GM19328 (cell line): ENCODE results near the gene SLC8B1.

Experiments
- ATAC-seq: cut with Tn5 transposase; IDR thresholded peaks from one replicate; pipeline ENCODE4 v1.9.1; 2021; ENCODE audit warnings: mild to moderate bottlenecking, moderate library complexity; ENCODE audit not compliant: unreplicated experiment

SLC8B1 gene

DNA sequence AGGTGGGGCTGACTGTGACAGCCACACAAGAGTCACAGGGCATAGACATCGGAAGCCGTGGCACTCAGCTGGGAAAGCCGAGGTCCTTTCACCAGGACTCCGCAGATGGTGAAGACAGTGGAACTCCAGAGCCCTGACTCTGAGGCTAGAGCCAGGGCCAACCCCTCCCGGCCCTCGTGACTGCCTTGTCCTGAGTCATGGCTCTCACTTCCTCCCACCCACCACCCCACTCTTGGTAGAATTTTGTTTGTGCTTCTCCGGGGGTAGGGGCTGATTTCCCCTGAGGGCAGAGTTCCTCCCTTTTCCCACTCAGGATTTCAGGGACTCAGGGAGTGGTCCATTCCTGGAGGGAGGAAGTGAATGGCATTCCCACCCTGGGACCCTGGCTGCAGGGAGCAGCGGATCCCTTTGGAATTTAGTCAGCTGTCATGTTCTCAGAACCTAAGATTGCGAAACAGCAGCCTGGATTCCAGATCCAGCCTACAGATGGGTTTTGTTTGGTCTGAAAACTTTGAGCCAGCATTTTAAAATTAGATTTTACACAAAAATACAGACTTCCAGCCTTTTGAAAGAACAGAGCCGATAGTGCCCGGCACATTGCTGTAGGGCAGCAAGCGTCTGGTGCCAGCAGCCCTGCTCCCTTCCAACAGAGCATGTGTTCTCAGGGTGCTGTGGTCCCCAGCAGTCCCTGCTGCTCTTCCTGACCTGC lies 62.9 kb downstream of the SLC8B1 start:
- no peak for ATAC-seq

DNA sequence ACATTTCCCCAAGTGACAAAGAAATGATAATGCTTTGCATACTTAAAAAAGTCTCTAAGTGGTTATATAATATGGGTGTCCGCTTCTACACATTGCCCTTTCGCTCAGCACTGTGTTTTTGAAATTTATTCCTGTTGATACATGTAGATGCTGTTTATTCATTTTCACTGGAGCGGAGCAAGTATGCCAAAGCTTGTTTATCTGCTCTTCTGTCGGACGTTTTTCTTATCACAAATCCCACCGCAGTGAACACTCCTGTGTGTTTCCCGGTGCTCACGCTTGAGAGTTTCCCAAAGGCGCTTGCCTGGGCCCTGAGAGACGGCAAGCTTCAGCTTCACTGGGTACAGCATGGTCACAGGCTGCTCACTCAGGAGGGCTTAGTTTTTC lies 63.5 kb downstream of the SLC8B1 start:
- no peak for ATAC-seq

DNA sequence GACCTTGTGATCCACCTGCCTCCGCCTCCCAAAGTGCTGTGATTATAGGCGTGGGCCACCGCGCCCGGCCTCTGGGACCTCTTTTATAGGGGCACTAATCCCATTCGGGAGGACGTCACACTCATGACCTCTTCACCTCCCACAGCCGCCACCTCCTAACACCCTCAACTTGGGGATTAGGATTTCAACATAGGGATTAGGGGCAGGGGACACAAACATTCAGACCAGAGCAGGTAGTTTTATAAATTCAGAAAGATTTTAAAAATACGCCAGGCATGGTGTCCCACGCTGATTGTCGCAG lies 64.2 kb downstream of the SLC8B1 start:
- no peak for ATAC-seq

DNA sequence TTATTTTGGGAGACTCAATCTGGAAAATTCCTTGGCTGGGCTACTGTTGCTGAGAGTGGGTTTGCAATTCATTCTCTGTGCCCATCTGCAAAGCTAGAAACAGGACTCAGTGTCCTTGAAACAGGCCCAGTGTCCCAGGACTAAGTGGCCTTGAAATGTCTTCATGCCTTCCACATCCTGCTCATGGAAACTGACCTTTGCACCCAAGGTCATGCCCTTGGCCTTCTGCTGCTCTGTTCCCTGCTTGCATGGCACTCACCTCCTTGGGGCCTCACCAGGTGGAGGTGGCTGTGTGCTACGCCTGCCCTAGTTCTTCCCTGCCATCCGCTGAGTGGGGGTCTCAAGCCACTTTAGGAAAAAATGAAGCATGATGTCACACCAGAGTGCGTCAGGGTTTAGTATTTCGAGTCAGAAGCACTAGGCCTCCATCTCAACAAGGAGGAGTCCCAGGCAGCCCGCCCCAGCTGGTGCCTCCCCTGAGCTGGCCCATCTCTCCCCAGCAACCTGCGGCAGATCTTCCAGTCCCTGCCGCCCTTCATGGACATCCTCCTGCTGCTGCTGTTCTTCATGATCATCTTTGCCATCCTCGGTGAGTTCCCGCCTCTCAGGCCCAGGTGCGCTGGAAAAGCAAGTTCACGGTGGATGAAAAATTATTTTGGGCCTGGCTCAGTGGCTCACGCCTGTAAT lies 65.5 kb downstream of the SLC8B1 start:
- no peak for ATAC-seq

DNA sequence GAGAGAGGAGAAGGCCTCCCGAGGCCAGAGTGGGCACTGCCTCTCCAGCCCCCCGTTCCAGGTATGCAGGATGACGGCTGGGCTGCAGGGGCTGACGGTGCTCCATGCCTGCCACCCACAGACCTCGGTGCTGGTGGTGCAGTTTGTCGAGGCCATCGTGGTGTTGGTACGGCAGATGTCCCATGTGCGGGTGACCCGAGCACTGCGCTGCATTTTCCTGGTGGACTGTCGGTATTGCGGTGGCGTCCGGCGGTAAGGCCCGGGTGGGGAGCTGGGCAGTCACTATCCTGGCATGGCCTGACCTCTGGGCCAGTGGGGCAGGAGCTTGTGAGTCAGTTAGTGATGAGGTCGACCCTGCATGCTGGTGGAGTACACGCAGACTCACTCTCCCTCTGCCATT lies 66.3 kb downstream of the SLC8B1 start:
- ATAC-seq, result no peak

DNA sequence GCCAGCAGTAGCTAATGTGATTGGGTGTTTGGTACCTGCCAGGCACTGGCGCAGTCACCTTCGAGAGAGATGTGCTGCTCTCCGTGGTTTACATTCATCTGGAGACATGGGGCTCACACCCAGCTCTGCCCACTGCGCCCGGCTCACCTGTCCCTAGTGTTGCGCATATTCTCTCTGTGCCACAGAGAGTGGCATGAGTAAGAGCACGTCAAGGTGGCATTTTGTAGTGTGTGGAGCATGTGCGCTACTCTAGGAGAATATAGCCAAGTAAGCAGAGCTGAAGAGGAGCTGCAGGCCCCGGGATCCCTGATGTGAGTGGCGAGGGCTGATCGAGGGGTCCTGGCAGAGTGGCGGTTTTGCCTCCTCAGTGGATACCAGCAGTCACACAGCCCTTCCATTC lies 66.8 kb downstream of the SLC8B1 start:
- no peak for ATAC-seq

DNA sequence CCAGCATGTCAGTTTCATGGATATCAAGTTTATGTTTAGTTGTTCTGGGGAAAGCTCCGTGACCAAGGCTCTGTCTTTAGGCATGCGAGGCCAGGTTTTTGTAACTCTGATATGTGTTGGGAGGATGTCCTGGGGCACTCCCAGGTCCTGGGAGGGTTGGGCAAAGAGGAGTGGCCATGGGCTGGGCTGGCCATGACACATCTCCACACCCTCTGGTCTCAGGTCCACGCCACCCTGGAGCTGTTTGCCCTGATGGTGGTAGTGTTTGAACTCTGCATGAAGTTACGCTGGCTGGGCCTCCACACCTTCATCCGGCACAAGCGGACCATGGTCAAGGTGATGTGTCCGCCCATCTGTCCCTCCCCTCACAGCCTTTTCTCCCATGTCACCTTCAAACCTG lies 67.3 kb downstream of the SLC8B1 start:
- no peak for ATAC-seq

DNA sequence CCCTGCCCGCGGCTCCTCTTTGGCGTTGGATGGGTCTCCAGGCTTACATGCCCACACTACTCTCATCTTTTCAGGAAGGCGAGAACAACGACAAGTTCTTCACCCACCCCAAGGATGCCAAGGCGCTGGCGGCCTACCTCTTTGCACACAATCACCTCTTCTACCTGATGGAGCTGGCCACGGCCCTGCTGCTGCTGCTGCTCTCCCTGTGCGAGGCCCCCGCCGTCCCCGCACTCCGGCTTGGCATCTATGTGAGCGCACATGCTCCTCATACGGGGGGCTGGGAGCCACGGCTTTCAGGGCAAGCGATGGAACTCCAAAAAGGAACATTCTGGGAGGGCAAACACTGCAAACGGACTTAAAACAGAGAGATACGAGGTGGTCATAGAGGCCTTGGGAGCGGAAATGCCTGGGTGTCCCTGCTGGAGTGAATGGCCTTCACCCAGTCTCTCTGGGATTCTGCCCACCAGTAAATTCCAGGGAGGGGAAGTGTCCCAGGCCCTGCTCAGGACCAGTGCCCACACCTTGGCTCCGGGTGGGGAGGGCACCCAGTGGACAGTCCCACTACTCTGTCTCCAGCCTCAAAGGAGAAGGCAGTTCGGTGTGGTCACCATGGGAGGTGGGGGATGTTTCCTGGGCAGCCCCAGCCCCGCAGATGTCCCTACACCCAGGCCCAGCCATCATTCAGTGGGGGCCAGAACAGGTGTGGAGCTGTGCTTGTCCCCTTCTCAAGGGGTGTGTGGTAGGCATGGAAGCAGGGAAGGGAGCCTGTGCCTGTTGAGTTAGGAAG lies 68.6 kb downstream of the SLC8B1 start:
- ATAC-seq, result no peak

DNA sequence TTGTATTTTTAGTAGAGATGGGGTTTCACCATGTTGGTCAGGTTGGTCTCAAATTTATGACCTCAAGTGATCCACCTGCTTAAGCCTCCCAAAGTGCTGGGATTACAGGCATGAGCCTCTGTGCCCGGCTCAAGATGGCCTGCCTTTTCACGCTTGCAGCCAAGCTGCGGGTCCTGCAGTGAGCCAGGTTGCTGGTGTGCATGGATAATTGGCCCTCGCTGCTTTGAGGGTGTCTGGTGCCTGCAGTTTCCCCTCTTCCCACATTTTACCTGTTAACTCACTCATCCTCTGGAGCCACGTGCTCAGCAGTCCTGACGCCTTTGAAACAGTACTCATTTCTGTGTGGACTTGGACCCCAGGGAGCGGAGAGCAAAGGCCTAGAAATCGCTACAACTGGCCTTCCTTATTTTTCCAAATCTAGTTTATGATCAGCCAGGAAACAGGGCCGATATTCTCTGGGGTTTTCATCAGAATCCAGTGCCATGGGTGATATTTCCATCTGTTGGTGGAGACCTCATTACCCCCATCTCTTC lies 71.4 kb downstream of the SLC8B1 start:
- no peak for ATAC-seq

DNA sequence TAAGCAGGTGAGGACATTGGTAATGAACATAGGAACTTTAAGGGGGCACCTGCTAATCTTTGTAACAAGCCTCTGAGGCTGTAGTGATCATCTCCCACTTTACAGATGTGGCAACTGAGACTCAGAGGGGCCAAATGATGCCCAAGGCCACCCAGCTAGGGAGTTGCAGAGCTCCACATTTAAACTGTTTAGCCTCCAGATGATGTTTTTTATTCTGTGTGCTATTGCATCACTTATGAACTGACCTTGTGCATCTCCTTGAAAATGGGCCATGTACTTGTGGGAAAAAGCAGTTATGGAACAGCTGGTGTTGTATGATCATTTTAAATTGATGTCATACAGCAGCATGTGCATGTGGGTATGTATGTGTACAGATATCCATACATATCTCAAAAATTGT lies 72.2 kb downstream of the SLC8B1 start:
- ATAC-seq, result no peak

DNA sequence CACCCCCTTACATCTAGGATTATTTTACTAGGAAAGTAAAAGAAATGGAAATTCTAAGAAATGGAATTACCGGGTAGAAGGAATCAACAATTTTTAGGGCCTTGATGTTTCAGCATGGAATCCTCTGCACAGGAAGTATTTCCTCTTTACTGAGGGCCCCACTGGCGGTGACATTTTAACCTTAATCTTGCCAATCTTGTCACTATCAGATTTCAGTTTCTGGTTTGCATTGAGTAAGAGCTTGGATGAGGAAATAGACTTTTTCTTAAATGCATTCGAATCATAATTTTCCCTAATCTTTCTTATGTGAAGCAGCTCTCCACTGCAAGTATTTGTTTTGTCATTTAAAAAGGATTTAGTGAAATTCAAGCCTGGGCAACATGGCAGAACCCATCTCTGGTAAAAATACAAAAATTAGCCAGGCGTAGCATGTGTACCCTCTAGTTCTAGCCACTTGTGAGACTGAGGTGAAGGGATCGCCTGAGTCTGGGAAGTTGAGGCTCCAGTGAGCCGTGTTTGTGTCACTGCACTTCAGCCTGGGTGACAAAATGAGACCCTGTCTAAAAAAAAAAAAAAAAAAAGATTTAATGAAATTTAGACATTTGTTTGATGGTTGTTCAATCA lies 73.0 kb downstream of the SLC8B1 start:
- no peak for ATAC-seq

DNA sequence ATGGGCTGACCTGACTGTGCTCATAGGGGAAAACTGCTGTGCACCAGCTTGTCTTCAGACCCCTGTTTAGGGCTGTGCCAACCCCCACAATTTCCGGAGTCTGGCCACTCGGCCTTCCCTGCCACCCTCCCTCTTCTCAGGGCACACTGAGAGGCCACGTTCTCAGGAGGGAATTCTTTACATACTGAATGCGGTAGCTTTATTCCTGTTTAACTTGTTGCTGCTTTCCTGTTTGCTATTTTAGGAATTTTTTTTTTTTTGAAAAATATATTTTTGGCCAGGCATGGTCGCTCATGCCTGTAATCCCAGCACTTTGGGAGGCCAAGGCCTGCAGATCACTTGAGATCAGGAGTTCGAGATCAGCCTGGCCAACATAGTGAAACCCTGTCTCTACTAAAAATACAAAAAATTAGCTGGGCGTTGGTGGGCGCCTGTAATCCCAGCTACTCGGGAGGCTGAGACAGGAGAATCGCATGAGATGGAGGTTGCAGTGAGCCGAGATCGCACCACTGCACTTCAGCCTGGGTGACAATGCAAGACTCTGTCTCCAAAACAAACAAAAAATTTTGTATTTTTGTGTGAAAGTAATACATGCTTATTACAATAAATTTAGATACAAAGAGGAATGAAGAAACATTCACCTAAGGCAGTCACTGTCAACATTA lies 74.1 kb downstream of the SLC8B1 start:
- ATAC-seq, result no peak

DNA sequence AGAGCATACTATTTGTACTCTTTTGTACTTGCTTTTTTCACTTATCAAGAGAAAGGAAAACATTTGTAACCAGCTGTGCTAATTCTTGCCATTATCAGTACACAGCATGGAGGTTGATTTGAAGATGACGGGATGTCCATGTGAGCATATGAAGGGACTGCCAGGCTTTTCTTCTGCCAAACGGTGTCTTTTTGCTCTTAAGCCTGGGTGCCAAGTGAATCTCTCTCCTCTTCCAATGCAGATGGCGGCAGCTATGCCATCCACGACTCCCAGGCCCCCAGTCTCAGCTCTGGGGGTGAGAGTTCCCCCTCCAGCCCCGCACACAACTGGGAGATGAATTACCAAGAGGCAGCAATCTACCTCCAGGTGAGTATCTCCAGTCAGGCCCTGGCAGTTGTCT lies 74.8 kb downstream of the SLC8B1 start:
- ATAC-seq, result no peak

DNA sequence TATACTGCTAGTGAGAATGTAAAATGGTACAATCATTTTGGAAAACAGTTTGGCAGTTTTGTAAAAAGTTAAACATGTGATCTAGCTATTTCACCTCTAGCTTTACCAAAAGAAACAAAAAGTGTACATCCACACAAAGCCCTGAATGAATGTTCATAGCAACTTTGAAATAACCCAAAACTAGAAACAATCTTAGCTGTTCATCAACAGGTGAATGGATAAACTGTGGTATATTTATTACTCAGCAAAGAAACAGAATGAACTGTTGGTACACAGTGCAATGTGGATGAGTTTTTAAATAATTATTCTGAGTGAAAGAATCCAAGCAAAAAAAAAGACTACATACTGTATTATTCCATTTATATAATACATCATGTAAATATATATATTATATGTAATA lies 77.3 kb downstream of the SLC8B1 start:
- no peak for ATAC-seq

DNA sequence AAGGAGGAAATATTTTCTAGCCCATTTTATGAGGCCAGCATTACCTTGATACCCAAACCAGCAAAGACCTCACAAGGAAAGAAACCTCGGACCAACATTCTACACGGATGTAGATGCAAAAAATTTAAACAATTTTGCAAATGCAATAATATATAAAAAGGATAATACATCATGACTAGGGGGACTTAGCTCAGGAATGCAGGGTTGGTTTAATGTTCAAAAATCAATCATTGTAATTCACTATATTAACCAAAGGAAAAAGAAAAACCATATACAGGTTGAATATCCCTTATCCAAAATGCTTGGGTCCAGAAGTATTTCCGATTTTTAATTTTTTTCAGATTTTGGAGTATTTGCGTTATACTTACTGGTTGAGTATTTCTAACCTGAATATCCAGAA lies 80.6 kb downstream of the SLC8B1 start:
- no peak for ATAC-seq

DNA sequence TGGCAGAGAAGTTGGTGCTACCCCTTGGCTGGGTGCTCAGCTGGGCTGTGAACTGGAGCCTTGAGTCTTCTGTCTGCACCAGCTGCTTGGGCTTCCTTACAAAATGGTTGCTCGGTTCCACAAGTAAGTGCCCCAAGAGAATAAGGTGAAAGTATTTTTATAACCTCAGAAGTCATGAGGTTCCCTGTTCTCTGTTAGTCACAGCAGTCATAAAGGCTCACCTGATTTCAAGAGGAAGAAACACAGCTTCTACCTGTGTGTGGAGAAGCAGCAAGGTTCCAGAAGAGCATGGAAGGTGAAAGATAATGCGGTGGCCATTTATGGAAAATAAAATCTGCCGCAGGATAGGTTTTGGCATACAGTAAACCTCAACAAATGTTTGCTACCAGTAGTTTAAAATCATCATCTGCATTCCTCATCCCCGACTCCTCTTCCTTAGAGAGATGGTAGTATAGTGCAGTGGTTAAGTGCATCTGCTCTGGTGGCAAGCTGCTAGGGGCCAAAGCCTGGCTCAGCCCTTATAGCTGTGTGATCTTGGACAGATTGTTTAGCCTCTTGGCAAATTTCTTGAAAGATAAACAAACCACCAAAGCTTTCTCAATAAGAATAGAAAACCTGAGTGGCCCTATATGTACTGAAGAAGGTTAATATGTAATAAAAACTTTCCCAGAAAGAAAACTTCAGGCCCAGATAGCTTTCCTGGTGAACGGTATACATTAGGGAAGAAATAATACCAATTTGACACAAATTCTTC lies 81.2 kb downstream of the SLC8B1 start:
- ATAC-seq, result no peak

DNA sequence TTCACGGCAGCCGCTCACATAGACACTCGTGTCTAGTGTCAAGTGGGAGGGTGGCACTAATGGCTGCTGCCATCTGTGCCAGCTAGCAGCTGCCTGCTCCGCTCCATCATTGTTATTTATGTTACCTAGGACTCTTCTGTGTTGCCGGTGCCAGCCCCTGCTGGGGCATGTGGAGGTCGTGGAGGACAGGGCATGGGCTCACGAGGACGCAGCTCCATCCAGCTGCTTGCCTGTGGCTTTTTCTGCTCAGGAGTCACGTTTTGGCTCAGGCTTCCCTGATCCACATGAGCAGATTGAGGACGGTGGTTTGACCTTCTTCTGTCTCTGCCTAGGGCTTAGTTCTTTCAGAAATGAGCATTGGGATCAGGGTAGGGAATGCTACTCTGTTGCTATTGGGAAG lies 82.4 kb downstream of the SLC8B1 start:
- ATAC-seq, result no peak

DNA sequence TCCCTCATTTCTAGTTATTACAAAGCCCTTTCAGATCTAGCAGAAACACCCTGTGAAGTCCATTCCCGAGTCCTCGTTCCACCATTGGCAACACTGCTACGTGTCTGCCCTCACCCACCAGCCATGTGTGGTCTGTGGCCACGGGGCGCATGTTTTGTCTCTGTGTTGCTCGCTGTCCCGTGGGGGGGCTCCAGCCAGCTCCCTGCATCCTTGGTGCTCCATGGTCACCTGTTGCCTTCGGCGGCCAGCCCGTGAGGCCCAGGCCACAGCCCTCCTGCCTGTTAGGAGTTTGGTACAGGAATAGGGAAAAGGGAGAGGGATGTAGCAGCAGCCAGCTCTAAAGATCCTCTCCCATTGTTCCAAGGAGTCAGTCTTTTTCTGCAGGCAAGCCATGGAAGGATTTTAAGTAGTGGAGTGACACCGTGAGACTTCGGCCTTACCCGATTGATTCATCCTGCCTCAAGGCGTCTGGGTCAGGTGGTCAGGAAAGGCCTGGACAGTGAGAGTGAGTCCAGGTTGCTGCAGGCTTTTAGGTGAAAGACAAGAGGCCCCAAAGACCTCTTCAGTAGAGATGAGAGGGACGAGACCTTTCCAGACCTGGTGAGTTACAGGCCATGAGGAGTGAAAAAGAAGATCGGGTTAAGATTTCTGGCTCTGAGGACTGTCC lies 83.4 kb downstream of the SLC8B1 start:
- no peak for ATAC-seq

DNA sequence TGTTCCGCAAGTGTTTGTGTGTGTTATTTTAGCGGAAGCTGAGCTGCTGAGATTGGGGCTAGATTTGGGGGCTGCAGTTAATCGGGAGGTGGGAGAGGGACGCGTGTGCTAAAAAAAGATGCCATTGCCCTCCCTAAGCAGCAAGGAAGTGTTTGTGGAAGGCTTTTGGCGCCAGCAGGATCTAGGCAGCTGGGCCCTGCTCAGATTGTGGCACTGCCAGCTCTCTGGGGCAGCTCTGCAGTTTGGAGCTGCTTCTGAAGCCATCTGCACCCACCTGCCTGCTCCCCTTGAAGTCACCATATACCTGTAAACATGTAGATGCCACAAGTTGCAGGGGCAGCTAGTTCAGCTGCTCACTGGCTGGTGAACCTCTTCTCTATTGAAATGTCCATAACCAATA lies 84.9 kb downstream of the SLC8B1 start:
- ATAC-seq, result no peak

DNA sequence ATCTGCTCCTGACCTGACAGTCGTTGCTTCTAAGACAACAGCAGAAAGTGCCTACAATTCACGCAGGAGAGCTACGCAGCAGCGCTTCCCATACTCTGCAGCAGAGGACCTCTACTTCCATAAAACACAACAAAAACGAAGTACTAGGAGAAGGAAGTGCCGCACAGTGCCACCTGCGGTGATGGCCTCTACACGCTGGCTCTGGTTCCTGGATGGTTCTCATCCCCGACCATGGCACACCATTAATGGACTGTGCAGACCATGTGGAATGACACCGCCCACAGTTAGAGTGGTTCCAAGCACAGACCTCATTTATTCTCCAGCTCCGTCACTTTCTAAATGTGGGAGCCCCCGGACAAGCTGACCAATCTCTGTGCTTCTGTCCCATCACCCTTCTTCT lies 85.4 kb downstream of the SLC8B1 start:
- ATAC-seq, result no peak
